ENCODE data around the gene CARD9. TPM values are rescaled to one million over a fixed set of nuclear protein-coding genes. Genes with fewer than 3 reads are reported as not detected.

Gene CARD9
- total RNA-seq, 1 donor from 2014 or later: 1.2 TPM

DNA sequence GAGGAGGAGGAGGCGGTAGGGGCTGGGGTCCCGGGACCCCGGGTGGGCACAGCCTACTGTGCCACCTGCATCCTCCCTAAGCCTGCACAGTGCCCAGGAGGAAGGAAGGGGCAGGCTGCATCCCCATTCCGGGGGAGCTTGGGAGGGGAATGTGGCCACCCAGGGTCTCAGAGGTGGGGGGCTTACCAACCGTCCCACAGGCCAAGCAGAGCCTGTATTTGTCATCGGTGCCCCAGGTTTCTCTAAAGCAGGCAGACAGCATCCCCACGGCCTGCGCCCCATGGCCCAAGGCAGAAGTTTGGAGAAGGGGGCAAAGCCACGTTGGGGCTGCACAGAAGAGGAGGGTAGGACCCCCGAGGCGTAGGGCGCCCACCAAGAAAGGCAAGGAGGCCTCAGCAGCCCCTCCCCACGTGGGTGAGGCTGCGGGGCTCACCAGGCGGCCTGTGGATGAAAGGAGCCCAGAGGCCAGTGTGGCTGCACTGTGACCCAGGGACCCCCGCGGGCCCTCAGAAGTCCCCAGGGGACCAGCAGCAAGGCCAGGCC lies 46.6 kb downstream of the CARD9 start:
- no peaks in the 10 kb centered on the region for H3K27me3 ChIP-seq (ENCODE audit: low read depth)
- peak overlapping the region; percentile 81 for H3K27ac ChIP-seq (replicated peaks)
- TF ChIP-seq, protein P1, sequence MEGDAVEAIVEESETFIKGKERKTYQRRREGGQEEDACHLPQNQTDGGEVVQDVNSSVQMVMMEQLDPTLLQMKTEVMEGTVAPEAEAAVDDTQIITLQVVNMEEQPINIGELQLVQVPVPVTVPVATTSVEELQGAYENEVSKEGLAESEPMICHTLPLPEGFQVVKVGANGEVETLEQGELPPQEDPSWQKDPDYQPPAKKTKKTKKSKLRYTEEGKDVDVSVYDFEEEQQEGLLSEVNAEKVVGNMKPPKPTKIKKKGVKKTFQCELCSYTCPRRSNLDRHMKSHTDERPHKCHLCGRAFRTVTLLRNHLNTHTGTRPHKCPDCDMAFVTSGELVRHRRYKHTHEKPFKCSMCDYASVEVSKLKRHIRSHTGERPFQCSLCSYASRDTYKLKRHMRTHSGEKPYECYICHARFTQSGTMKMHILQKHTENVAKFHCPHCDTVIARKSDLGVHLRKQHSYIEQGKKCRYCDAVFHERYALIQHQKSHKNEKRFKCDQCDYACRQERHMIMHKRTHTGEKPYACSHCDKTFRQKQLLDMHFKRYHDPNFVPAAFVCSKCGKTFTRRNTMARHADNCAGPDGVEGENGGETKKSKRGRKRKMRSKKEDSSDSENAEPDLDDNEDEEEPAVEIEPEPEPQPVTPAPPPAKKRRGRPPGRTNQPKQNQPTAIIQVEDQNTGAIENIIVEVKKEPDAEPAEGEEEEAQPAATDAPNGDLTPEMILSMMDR (IDR thresholded peaks at IDR 0.05; ENCODE audit: borderline replicate concordance): no peak
- no peaks in the 10 kb centered on the region for H3K9me3 ChIP-seq (replicated peaks)
- peaks cover 62% of the 10 kb centered on the region for H3K4me1 ChIP-seq
- no peaks in the 10 kb centered on the region for H3K36me3 ChIP-seq
- H3K4me3 ChIP-seq: peak overlapping the region; percentile 87
- intact Hi-C loops (cut with micrococcal nuclease): no loop called here
- DNase-seq: no peak

DNA sequence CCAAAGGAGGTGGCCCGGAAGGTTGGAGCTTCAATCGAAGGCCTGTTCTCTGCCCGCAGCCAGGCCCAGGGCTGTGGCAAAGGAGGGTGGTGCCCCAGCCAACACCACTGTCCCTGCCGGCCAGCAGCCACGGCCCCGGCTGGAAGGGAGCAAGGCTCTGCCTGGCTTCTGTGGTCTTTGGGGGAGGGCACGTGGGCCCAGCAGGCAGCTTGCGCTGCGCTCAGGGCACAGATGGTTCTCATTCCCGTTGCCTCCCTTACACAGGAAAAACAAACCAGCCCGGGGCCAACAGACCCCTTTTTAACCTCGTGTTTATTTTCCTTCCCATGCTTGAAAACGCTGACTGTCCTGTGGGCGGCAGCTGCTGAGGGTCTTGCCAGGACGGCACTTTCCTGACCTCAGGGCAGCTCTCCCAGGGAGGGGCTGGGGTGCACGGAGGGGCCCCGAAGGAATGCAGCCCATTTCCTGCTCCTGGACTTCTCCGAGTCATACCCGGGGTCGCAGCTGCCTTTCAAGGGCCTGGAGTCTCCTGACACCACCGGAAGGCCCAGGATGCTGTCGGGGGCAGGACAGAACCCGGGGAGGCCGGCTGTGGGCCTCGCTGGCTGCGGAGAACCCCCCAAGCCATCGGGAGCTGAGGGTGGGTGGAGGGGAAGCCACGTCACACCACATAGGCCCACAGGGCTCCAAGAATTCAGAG lies 47.3 kb downstream of the CARD9 start:
- intact Hi-C loops (cut with micrococcal nuclease): no loop called here
- no peaks in the 10 kb centered on the region for H3K36me3 ChIP-seq
- no peak overlapping the region for H3K4me3 ChIP-seq
- peaks cover 6% of the 10 kb centered on the region for H3K9me3 ChIP-seq (replicated peaks)
- H3K27me3 ChIP-seq (ENCODE audit: low read depth): no peaks in the 10 kb centered on the region
- DNase-seq: no peak
- H3K4me1 ChIP-seq: peaks cover 62% of the 10 kb centered on the region
- TF ChIP-seq, protein P1 (IDR thresholded peaks at IDR 0.05; ENCODE audit: borderline replicate concordance): no peak
- H3K27ac ChIP-seq (replicated peaks): peak overlapping the region; percentile 81

DNA sequence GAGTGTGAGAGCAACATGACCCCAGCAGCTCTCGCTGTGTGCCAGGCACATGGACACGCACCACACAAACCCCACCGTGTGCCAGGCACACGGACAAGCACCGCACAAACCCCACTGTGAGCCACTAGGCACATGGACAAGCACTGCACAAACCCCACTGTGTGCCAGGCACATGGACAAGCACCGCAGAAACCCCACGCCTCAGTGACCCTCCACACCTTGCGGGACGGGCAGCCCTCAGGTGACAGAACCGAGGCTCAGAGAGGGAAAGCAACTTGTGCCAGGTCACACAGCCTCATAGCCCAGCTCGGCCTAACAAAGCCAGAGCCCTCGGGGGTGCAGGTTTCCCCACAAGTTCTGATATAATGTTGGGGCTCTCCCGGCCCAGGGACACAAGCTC lies 48.1 kb downstream of the CARD9 start:
- Histone ChIP-seq H3K4me3 (no peak overlapping the region), H3K36me3 (no peaks in the 10 kb centered on the region), H3K9me3 (replicated peaks) (peaks cover 12% of the 10 kb centered on the region), H3K27ac (replicated peaks) (peak overlapping the region; percentile 81), H3K27me3 (ENCODE audit: low read depth) (no peaks in the 10 kb centered on the region), H3K4me1 (peaks cover 57% of the 10 kb centered on the region)
- TF ChIP-seq, protein P1 (IDR thresholded peaks at IDR 0.05; ENCODE audit: borderline replicate concordance): no peak
- intact Hi-C loops (cut with micrococcal nuclease): no loop called here
- no peak for DNase-seq

DNA sequence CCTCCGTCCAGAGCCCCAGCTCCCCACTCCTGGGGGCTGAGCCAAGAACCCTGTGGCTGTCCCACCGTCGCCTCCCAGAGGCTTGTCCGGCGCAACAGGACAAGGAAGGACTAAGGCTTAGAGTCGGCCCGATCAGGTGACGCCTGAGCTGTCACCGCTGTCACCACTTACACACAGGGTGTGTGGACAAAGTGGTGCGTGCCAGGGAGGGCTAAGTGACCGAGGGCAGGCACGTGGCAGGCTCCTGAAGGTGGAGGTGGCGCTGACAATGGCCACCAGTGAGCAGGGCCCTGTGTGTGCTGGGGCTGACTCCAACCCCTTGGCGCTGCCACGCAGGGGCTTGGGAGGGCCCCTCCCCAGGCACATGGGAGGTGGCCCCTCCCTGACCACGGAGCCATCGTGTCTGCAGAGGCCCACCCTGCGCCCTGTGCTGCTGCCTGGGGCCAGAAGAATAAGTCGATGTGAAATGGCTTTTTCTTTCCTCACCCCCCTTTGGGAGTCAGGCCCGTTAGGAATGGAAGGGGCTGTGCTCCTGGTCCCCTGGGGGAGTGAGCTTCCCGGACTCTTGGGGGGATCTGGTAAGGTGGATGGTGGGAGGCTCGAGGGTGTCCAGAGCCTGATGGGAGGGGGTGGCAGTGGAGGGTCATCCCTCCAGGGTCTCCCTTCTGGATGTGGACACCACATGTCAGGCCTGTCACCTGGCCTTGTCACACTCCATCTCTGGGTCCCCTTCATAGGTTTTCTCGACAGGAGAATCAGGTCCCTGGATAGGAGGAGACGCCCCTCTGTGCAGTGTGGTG lies 48.8 kb downstream of the CARD9 start:
- Histone ChIP-seq H3K27me3 (ENCODE audit: low read depth) (no peaks in the 10 kb centered on the region), H3K9me3 (replicated peaks) (peaks cover 17% of the 10 kb centered on the region), H3K4me1 (peaks cover 50% of the 10 kb centered on the region), H3K36me3 (no peaks in the 10 kb centered on the region), H3K4me3 (no peak overlapping the region), H3K27ac (replicated peaks) (peak overlapping the region; percentile 81)
- intact Hi-C loops (cut with micrococcal nuclease): no loop called here
- TF ChIP-seq, protein P1 (IDR thresholded peaks at IDR 0.05; ENCODE audit: borderline replicate concordance): peak; percentile 22
- DNase-seq: peak; percentile 81

DNA sequence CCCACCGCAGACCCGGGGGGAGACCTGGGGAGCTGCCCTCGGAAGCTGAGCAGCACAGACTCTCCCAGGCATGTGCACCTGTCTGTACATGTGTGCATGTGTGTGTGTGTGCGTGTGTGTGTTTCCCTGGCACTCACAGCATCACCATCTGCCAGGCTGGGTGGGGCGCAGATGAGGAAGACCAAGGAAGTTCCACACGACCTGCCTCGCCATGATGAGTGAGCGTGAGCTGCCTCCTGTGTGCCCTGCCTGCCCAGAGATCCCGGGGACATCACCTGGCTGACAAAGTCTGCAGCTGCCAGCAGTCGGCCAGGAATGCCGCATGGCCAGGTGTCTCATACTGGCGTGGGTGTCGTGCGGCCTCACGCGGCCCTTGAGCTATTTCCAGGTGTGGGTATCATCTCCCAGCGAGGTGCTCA lies 50.1 kb downstream of the CARD9 start:
- no peak for DNase-seq
- H3K27me3 ChIP-seq (ENCODE audit: low read depth): no peaks in the 10 kb centered on the region
- peaks cover 37% of the 10 kb centered on the region for H3K4me1 ChIP-seq
- no peak overlapping the region for H3K4me3 ChIP-seq
- TF ChIP-seq, protein P1 (IDR thresholded peaks at IDR 0.05; ENCODE audit: borderline replicate concordance): no peak
- peaks cover 17% of the 10 kb centered on the region for H3K9me3 ChIP-seq (replicated peaks)
- intact Hi-C loops (cut with micrococcal nuclease): no loop called here
- H3K27ac ChIP-seq (replicated peaks): no peak overlapping the region
- no peaks in the 10 kb centered on the region for H3K36me3 ChIP-seq

All from left ventricle myocardium inferior (tissue), 1 donor.